Tibial nerve (tissue), 4 donors: Measurements from ENCODE around the gene ATG10.

Source experiments
- EP300 ChIP-seq, 2 donors: sonication (generic); formaldehyde crosslinking; IDR thresholded peaks; one replicate each; pipeline ENCODE4 v1.6.1; 2017; ENCODE audit warnings: antibody characterized with exemption in 2 of 2, mild to moderate bottlenecking in 1 of 2
- POLR2A ChIP-seq, 2 donors: fragments of 450-650 bp; IDR thresholded peaks; one replicate each; pipeline ENCODE4 v1.6.1; 2017; ENCODE audit warnings: antibody characterized with exemption in 2 of 2, mild to moderate bottlenecking in 2 of 2, moderate library complexity in 2 of 2
- TF ChIP-seq, protein P1 (sequence below), 5 experiments: fragments of 200-600 bp in 3 of 5; fragments of 450-650 bp in 2 of 5; sonication (generic) in 3 of 5; IDR thresholded peaks; one replicate each; pipeline ENCODE4 v1.5.1; 2016 to 2019; ENCODE audit warnings: antibody characterized with exemption in 5 of 5, mild to moderate bottlenecking in 3 of 5, moderate library complexity in 2 of 5

DNA sequence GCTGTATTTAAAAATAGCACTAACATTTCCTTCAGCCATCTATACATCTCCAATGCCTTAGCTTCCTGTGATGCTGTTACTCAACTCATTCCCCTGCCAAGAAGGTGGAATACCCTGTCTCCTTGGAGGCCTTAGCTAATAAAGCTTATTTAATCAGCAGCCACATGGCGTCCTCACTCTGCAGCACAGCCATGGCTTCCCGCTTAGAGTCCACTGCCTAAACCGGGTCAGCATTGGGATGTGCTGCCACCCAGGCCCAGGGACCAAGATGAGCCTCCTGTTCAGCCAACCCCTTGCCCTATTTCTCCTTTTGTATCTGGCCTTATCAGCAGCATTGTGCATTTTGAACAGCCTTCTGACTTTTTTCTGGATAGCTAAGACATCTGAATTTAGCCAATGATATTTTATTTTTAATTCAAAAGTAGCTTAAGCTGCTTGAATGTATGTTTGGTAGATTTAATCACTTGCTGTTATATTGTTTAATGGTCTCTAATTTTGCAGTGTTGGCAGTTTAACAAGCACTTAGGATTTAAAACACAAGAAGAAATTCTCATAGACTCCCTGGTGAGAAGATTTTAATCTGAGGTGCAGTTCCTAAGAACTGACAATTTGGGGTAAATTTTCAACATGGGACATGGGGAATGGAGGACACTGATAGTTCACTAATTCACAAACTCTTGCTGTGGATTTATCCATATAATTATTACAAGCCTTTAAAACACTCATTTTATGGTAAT is 193.3 kb downstream of the ATG10 start:
- TF ChIP-seq, protein P1, sequence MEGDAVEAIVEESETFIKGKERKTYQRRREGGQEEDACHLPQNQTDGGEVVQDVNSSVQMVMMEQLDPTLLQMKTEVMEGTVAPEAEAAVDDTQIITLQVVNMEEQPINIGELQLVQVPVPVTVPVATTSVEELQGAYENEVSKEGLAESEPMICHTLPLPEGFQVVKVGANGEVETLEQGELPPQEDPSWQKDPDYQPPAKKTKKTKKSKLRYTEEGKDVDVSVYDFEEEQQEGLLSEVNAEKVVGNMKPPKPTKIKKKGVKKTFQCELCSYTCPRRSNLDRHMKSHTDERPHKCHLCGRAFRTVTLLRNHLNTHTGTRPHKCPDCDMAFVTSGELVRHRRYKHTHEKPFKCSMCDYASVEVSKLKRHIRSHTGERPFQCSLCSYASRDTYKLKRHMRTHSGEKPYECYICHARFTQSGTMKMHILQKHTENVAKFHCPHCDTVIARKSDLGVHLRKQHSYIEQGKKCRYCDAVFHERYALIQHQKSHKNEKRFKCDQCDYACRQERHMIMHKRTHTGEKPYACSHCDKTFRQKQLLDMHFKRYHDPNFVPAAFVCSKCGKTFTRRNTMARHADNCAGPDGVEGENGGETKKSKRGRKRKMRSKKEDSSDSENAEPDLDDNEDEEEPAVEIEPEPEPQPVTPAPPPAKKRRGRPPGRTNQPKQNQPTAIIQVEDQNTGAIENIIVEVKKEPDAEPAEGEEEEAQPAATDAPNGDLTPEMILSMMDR (IDR thresholded peaks at IDR 0.05): no peak
- TF ChIP-seq EP300 (IDR thresholded peaks at IDR 0.05): no peak
- TF ChIP-seq POLR2A (IDR thresholded peaks at IDR 0.05): no peak
